Transverse colon (tissue), 3 donors: Measurements from ENCODE around the gene LTBP4.

Experiments
- POLR2A ChIP-seq: fragments of 450-650 bp; IDR thresholded peaks from one replicate; pipeline ENCODE4 v1.6.1; 2016; ENCODE audit warnings: antibody characterized with exemption, mild to moderate bottlenecking, moderate library complexity
- TF ChIP-seq, protein P1 (sequence below), 5 experiments: fragments of 200-600 bp in 3 of 5; fragments of 450-650 bp in 2 of 5; sonication (generic) in 3 of 5; IDR thresholded peaks; 1 replicate in 2 of 5; 2 replicates in 3 of 5; pipeline ENCODE4 v1.5.1; 2016 to 2017; ENCODE audit warnings: antibody characterized with exemption in 5 of 5, inconsistent platforms in 3 of 5, mild to moderate bottlenecking in 2 of 5, moderate library complexity in 1 of 5

DNA sequence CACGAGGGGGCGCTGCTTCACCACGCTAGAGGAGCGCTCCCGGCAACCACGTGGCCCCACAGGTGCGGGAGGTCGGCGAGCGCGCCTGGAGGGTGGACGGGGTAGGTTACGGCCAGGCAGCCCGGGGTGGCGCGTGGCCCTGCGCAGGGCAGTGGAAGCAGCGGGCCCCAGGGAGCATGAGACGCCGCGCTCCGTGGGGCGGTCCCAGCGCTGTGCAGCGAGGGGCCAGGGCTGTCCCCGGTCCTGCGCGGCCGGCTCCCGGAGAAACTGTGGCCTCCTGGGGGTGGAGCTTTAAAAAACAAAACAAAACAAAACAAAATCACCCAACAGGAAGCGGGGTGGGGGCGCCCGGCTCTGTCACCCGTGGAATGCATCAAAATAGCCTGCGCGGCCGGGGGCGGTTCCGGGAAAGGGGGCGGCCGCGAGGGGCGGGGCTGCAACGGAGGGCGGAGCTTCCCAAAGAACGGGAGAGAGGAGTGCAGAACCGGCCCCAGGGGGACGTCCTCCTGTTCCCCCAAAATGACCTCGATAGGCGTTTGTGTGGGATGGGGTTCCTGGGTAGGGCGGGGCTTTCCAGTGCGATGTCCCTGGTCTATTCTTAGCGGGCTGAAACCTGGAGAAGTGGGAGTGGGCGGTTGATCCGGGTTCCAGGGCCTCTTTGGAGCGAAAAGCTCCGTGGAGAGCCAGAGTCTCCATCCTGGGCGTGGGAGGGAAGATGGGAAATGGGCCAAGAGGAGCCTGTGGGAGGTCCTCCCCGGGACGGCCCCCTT lies 61.9 kb downstream of the LTBP4 start:
- TF ChIP-seq, protein P1, sequence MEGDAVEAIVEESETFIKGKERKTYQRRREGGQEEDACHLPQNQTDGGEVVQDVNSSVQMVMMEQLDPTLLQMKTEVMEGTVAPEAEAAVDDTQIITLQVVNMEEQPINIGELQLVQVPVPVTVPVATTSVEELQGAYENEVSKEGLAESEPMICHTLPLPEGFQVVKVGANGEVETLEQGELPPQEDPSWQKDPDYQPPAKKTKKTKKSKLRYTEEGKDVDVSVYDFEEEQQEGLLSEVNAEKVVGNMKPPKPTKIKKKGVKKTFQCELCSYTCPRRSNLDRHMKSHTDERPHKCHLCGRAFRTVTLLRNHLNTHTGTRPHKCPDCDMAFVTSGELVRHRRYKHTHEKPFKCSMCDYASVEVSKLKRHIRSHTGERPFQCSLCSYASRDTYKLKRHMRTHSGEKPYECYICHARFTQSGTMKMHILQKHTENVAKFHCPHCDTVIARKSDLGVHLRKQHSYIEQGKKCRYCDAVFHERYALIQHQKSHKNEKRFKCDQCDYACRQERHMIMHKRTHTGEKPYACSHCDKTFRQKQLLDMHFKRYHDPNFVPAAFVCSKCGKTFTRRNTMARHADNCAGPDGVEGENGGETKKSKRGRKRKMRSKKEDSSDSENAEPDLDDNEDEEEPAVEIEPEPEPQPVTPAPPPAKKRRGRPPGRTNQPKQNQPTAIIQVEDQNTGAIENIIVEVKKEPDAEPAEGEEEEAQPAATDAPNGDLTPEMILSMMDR (IDR thresholded peaks at IDR 0.05) = peak; percentile 96 to 99 (median 98)
- no peak for TF ChIP-seq POLR2A
